ENCODE data around the gene PARP3.

DNA sequence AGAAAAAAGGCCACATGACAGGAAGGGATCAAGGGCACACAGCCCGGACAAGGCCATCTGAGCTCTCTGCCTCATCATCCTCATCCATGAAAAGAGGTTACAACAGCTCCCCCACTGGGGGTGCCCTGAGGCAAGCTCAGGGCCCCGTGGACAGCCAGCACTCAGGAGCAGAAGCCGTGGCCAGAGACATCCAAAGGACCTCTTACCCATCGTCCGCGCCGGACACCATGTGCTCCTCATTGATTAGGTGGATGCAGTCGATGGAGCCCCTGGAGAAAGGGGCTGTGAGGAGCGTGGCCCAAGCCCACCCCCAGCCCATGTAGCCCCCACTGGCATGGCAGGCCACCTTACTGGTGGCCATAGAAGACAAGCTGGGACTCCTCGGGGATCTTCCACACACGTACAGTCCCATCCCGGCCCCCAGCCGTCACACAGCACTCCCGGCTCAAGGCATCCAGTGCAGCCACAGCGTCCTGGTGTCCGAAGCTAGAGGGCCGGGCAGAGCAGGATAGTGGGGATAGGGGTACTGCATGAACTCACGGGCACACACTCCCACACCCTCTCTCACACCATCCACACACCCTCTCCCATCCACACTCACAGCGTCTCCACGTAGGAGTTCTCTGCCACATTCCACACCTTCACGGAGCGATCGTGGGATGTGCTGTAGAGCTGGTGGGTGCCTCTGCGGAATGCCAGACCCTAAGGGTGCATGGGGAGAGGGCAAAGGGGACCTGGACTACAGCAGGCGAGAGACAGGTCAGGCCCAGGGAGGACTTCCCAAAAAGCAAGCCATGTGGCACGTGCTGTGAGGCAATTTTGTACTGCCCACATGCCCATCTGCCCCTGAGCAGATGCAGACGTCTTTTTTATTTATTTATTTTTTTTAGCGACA, 6.9 kb upstream of the PARP3 start:
- TF ChIP-seq POLR2A (IDR thresholded peaks at IDR 0.05): no peak
- TF ChIP-seq, protein P1, sequence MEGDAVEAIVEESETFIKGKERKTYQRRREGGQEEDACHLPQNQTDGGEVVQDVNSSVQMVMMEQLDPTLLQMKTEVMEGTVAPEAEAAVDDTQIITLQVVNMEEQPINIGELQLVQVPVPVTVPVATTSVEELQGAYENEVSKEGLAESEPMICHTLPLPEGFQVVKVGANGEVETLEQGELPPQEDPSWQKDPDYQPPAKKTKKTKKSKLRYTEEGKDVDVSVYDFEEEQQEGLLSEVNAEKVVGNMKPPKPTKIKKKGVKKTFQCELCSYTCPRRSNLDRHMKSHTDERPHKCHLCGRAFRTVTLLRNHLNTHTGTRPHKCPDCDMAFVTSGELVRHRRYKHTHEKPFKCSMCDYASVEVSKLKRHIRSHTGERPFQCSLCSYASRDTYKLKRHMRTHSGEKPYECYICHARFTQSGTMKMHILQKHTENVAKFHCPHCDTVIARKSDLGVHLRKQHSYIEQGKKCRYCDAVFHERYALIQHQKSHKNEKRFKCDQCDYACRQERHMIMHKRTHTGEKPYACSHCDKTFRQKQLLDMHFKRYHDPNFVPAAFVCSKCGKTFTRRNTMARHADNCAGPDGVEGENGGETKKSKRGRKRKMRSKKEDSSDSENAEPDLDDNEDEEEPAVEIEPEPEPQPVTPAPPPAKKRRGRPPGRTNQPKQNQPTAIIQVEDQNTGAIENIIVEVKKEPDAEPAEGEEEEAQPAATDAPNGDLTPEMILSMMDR (IDR thresholded peaks at IDR 0.05): no peak
